Smooth muscle cell (in vitro differentiated cells): ENCODE data around the gene GALR2. TPM values are rescaled to one million over a fixed set of nuclear protein-coding genes. Genes with fewer than 3 reads are reported as not detected.

ENCODE experiments used
- DNase-seq: peaks from one replicate; lab custom pipeline; 2025; ENCODE audit not compliant: unreplicated experiment; lab: John Stamatoyannopoulos, UW
- H2AFZ ChIP-seq: fragments of 200-600 bp; sonication (generic); 2 replicates; pipeline ENCODE4 v1.6.0; 2016; ENCODE audit warnings: antibody characterized with exemption, low read depth, mild to moderate bottlenecking
- H3F3A ChIP-seq: fragments of 200-600 bp; sonication (generic); 2 replicates; pipeline ENCODE4 v1.6.0; 2017; ENCODE audit warnings: antibody characterized with exemption, low read depth
- H3K27ac ChIP-seq: fragments of 200-600 bp; sonication (generic); 2 replicates; pipeline ENCODE4 v1.5.1; 2016; ENCODE audit warnings: low read depth, mild to moderate bottlenecking
- H3K27me3 ChIP-seq: fragments of 200-600 bp; sonication (generic); 2 replicates; pipeline ENCODE4 v1.6.1; 2016; ENCODE audit warnings: low read depth, mild to moderate bottlenecking
- H3K36me3 ChIP-seq: fragments of 200-600 bp; sonication (generic); 2 replicates; pipeline ENCODE4 v1.5.1; 2016; ENCODE audit warnings: low read depth
- H3K4me1 ChIP-seq: fragments of 200-600 bp; sonication (generic); 2 replicates; pipeline ENCODE4 v1.5.1; 2016; ENCODE audit warnings: low read depth
- H3K4me2 ChIP-seq: fragments of 200-600 bp; sonication (generic); 2 replicates; pipeline ENCODE4 v1.6.0; 2016; ENCODE audit warnings: mild to moderate bottlenecking
- H3K4me3 ChIP-seq: fragments of 200-600 bp; sonication (generic); 2 replicates; pipeline ENCODE4 v1.5.1; 2016; ENCODE audit warnings: mild to moderate bottlenecking
- H3K79me2 ChIP-seq: fragments of 200-600 bp; sonication (generic); 2 replicates; pipeline ENCODE4 v1.6.0; 2016; ENCODE audit warnings: low read depth, mild to moderate bottlenecking
- H3K9ac ChIP-seq: fragments of 200-600 bp; sonication (generic); 2 replicates; pipeline ENCODE4 v1.6.0; 2016; ENCODE audit warnings: low read depth
- H3K9me3 ChIP-seq: fragments of 200-600 bp; sonication (generic); replicated peaks from 2 replicates; pipeline ENCODE4 v1.5.1; 2016; ENCODE audit warnings: low read depth
- H4K20me1 ChIP-seq: fragments of 200-600 bp; sonication (generic); 2 replicates; pipeline ENCODE4 v1.6.0; 2016; ENCODE audit warnings: low read depth
- CTCF ChIP-seq: fragments of 200-600 bp; sonication (generic); IDR thresholded peaks from 2 replicates; pipeline ENCODE4 v1.5.1; 2017; ENCODE audit warnings: borderline replicate concordance, mild to moderate bottlenecking, antibody characterized with exemption; ENCODE audit not compliant: insufficient read depth, poor library complexity, severe bottlenecking
- WGBS: methylation state at CpG from one replicate; pipeline ENCODE4 v1.1.7; 2016; ENCODE audit warnings: low lambda C conversion rate; 5-methylcytosine and 5-hydroxymethylcytosine counted together
- polyA plus RNA-seq: library from polyadenylated mRNA; unstranded; fragments of >200 nt; fragmentation: Nextera tagmentation; extraction: Ambion mirVana; gene quantifications from 2 replicates; pipeline ENCODE4 v1.2.1, GENCODE V29; 2016
- total RNA-seq: library from RNA; depleted of rRNA; stranded (reverse); fragments of >200 nt; gene quantifications from 2 replicates; pipeline ENCODE4 v1.2.3, GENCODE V29; 2014

The GALR2 gene
- total and polyA plus RNA-seq, 2 experiments from 2014 or later: not detected

- WGBS: 92% methylated on average over 23 of the region's 23 CpGs
- no peak overlapping the region for H3K9ac ChIP-seq
- no peaks in the 10 kb centered on the region for H3K79me2 ChIP-seq
- no peak overlapping the region for H3K4me2 ChIP-seq
- H4K20me1 ChIP-seq: peaks cover 88% of the 10 kb centered on the region
- peaks cover 5% of the 10 kb centered on the region for H3F3A ChIP-seq
- no peaks in the 10 kb centered on the region for H3K9me3 ChIP-seq
- H3K36me3 ChIP-seq: no peaks in the 10 kb centered on the region
- no peaks in the 10 kb centered on the region for H3K27me3 ChIP-seq
- DNase-seq: no peak
- H2AFZ ChIP-seq: no peak overlapping the region
- no peaks in the 10 kb centered on the region for H3K4me1 ChIP-seq
- no peak overlapping the region for H3K27ac ChIP-seq
- no peak for TF ChIP-seq CTCF
- H3K4me3 ChIP-seq: no peak overlapping the region
Observed at GRCh38 chr17:76091526-76092286, 17.1 kb downstream of the GALR2 start.

- no peak overlapping the region for H3K9ac ChIP-seq
- H3K36me3 ChIP-seq: no peaks in the 10 kb centered on the region
- no peaks in the 10 kb centered on the region for H3K79me2 ChIP-seq
- no peak overlapping the region for H3K4me3 ChIP-seq
- no peak for TF ChIP-seq CTCF
- no peak overlapping the region for H3K4me2 ChIP-seq
- H3K27ac ChIP-seq: no peak overlapping the region
- no peak overlapping the region for H2AFZ ChIP-seq
- H4K20me1 ChIP-seq: peaks cover 90% of the 10 kb centered on the region
- 98% methylated on average over 20 of the region's 20 CpGs for WGBS
- no peaks in the 10 kb centered on the region for H3K4me1 ChIP-seq
- H3K27me3 ChIP-seq: no peaks in the 10 kb centered on the region
- H3F3A ChIP-seq: peaks cover 5% of the 10 kb centered on the region
- DNase-seq: no peak
- H3K9me3 ChIP-seq: no peaks in the 10 kb centered on the region
Observed at GRCh38 chr17:76092526-76093413, 18.2 kb downstream of the GALR2 start.

GRCh38 chr17:76094046-76094445, 19.5 kb downstream of the GALR2 start:
- WGBS: 92% methylated on average over 11 of the region's 11 CpGs
- no peak for TF ChIP-seq CTCF
- no peak for DNase-seq
- Histone ChIP-seq H3F3A (peaks cover 5% of the 10 kb centered on the region), H3K9me3 (no peaks in the 10 kb centered on the region), H3K79me2 (no peaks in the 10 kb centered on the region), H3K4me3 (no peak overlapping the region), H3K27ac (no peak overlapping the region), H4K20me1 (peaks cover 81% of the 10 kb centered on the region), H2AFZ (no peak overlapping the region), H3K4me1 (no peaks in the 10 kb centered on the region), H3K9ac (no peak overlapping the region), H3K36me3 (no peaks in the 10 kb centered on the region), H3K4me2 (no peak overlapping the region), H3K27me3 (no peaks in the 10 kb centered on the region)
